Progenitor cell of endocrine pancreas (in vitro differentiated cells): ENCODE results near the gene NKAIN1. TPM values are rescaled to one million over a fixed set of nuclear protein-coding genes. Genes with fewer than 3 reads are reported as not detected.

ENCODE experiments used
- DNase-seq: peaks from one replicate; pipeline ENCODE4 v3.0.0; 2021; ENCODE audit warnings: low spot score; ENCODE audit not compliant: unreplicated experiment
- H3K27ac Mint-ChIP-seq: 2 replicates; pipeline ENCODE4 v1.8.0; 2021; ENCODE audit warnings: mild to moderate bottlenecking, moderate library complexity, mixed read lengths
- H3K27me3 Mint-ChIP-seq: 2 replicates; pipeline ENCODE4 v1.8.0; 2021; ENCODE audit warnings: mixed read lengths
- H3K36me3 Mint-ChIP-seq: 2 replicates; pipeline ENCODE4 v1.8.0; 2022; ENCODE audit warnings: mixed read lengths; ENCODE audit not compliant: insufficient read depth
- H3K4me1 Mint-ChIP-seq: 2 replicates; pipeline ENCODE4 v1.8.0; 2021; ENCODE audit warnings: low read depth, mixed read lengths
- H3K4me3 Mint-ChIP-seq: 2 replicates; pipeline ENCODE4 v1.8.0; 2021; ENCODE audit warnings: low read depth, mild to moderate bottlenecking, moderate library complexity, mixed read lengths
- H3K9me3 Mint-ChIP-seq: 2 replicates; pipeline ENCODE4 v1.8.0; 2021; ENCODE audit warnings: low read depth, mixed read lengths
- total RNA-seq: library from RNA; stranded (reverse); gene quantifications from 2 replicates; pipeline ENCODE4 v1.2.1, GENCODE V29; 2021
- TF ChIP-seq, protein P1 (sequence below): fragments of 200-600 bp; sonication (generic); IDR thresholded peaks from one replicate; pipeline ENCODE4 v1.5.0; 2021; ENCODE audit warnings: antibody characterized with exemption, mild to moderate bottlenecking; ENCODE audit not compliant: unreplicated experiment

Gene NKAIN1
- total RNA-seq, 1 donor from 2014 or later = 16.1 TPM

DNA sequence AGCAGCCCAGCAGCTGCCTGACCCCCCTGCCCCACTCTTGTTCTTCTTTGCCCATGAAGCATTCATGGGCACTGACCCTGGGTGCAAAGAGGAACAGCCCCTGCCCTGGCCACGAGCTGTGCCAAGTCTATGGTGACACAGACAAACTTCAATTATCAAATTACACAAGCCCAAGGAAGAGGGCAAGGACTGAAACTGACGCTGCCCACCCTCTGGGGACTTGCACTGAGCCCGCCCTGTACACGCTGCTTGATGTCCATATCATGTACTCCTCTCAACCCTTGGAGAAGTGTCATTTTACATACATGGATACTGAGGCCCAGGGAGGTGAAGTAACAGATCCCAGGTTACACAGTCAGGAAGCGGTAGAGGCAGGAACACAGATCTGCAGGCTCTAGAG lies 32.1 kb downstream of the NKAIN1 start:
- H3K36me3 Mint-ChIP-seq = peaks cover 1% of the 10 kb centered on the region
- H3K4me1 Mint-ChIP-seq = no peaks in the 10 kb centered on the region
- H3K27ac Mint-ChIP-seq = no peak overlapping the region
- H3K9me3 Mint-ChIP-seq = no peaks in the 10 kb centered on the region
- H3K27me3 Mint-ChIP-seq = no peaks in the 10 kb centered on the region
- no peak for DNase-seq
- H3K4me3 Mint-ChIP-seq = no peak overlapping the region
- TF ChIP-seq, protein P1, sequence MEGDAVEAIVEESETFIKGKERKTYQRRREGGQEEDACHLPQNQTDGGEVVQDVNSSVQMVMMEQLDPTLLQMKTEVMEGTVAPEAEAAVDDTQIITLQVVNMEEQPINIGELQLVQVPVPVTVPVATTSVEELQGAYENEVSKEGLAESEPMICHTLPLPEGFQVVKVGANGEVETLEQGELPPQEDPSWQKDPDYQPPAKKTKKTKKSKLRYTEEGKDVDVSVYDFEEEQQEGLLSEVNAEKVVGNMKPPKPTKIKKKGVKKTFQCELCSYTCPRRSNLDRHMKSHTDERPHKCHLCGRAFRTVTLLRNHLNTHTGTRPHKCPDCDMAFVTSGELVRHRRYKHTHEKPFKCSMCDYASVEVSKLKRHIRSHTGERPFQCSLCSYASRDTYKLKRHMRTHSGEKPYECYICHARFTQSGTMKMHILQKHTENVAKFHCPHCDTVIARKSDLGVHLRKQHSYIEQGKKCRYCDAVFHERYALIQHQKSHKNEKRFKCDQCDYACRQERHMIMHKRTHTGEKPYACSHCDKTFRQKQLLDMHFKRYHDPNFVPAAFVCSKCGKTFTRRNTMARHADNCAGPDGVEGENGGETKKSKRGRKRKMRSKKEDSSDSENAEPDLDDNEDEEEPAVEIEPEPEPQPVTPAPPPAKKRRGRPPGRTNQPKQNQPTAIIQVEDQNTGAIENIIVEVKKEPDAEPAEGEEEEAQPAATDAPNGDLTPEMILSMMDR = no peak

DNA sequence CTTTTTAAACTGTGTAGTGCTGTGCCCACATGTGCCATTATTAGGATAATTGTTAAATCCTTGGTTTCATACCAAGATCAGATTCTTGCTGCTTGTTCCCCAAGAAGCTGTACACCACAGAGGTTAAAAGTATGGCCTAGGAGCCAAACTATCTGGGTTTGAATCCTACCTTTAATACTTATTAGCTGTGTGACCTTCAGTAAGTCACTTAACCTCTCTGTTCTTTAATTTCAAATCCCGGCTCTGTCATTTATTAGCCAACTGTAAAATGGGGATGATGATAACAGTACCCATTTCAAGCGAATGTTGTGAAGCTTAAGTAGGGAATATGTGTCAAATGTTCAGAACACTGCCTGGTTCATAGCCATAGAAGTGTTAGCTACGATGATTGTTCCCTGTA lies 32.6 kb downstream of the NKAIN1 start:
- H3K27ac Mint-ChIP-seq = no peak overlapping the region
- peaks cover 1% of the 10 kb centered on the region for H3K36me3 Mint-ChIP-seq
- H3K27me3 Mint-ChIP-seq = no peaks in the 10 kb centered on the region
- H3K4me3 Mint-ChIP-seq = no peak overlapping the region
- no peak for DNase-seq
- no peaks in the 10 kb centered on the region for H3K4me1 Mint-ChIP-seq
- TF ChIP-seq, protein P1 = no peak
- no peaks in the 10 kb centered on the region for H3K9me3 Mint-ChIP-seq

DNA sequence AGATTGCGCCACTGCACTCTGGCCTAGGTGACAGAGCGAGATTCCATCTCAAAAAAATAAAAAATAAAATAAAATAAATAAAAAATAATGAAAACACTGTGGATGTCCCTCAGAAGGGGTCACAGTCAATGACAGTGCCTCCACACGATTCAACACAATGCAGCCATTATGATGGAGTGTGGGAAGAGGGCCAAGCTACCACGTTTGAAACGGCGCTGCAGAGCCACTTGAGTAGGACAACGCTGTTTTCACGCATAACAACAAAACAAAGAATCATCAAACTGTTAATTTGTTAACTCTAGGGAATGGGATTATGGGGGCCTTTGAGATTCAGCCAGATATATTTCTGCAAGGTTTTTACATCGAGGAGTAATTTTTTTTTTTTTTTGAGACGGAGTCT lies 36.5 kb downstream of the NKAIN1 start:
- TF ChIP-seq, protein P1 = no peak
- H3K27ac Mint-ChIP-seq = no peak overlapping the region

DNA sequence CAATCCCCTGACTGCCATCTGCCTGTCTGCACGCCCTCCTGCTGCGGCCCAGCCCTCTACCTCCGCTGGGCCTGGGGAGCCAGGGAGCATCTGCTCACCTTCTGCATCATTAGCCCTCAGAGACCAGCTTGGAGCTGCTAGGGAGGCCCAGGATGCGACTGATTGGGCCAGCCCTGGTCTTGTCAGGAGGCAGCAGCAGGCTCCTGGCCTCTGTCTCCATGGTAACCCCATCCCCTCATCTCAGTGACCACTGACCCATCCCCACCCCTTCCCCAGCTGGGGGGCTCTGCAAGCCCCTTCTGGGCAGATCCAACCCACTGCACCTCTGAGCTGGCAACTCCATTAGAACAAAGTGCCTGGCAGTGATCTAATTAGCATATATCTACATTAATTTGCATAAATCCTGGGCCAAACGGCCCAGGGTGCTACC lies 37.7 kb downstream of the NKAIN1 start:
- Mint-ChIP-seq H3K4me1 (peaks cover 1% of the 10 kb centered on the region), H3K9me3 (no peaks in the 10 kb centered on the region), H3K4me3 (no peak overlapping the region), H3K36me3 (no peaks in the 10 kb centered on the region), H3K27me3 (no peaks in the 10 kb centered on the region), H3K27ac (no peak overlapping the region)
- TF ChIP-seq, protein P1 = no peak
- no peak for DNase-seq

More for the DNA sequence above, 36.5 kb downstream of the NKAIN1 start:
- H3K9me3 Mint-ChIP-seq = no peaks in the 10 kb centered on the region
- no peaks in the 10 kb centered on the region for H3K27me3 Mint-ChIP-seq
- no peak for DNase-seq
- peaks cover 1% of the 10 kb centered on the region for H3K4me1 Mint-ChIP-seq
- no peak overlapping the region for H3K4me3 Mint-ChIP-seq
- H3K36me3 Mint-ChIP-seq = no peaks in the 10 kb centered on the region

DNA sequence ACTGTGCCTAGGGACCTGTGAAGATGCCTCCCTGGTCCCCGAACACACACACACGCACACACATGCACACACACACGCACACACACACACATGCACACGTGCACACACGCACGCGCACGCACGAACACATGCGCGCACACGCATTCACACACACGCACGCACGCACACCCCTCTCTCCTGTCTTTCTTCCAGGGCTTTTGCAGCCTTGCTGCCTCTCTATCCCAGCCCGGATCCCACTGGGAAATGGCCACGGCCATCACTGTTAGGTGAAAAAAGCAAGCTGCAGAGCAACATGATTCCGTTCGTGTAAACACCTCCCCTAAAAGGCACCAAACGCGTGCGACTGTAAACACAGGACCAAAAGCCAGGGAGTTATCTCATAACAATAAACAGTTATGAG lies 39.7 kb downstream of the NKAIN1 start:
- peaks cover 1% of the 10 kb centered on the region for H3K4me1 Mint-ChIP-seq
- H3K27ac Mint-ChIP-seq = no peak overlapping the region
- no peaks in the 10 kb centered on the region for H3K27me3 Mint-ChIP-seq
- TF ChIP-seq, protein P1 = no peak
- H3K36me3 Mint-ChIP-seq = no peaks in the 10 kb centered on the region
- DNase-seq = no peak
- H3K9me3 Mint-ChIP-seq = no peaks in the 10 kb centered on the region
- H3K4me3 Mint-ChIP-seq = no peak overlapping the region
